H1 (cell line): Measurements from ENCODE around the gene GLCE. TPM values are rescaled to one million over a fixed set of nuclear protein-coding genes. Genes with fewer than 3 reads are reported as not detected.

Experiments used
- CTCF ChIA-PET: fragments of 300-600 bp; sonication (Branson Sonifier 250); formaldehyde crosslinking; loops from one replicate; lab custom pipeline; 2021; ENCODE audit not compliant: partially characterized antibody; lab: Charles Lee
- POLR2A ChIA-PET: fragments of 300-600 bp; sonication (Branson Sonifier 250); formaldehyde crosslinking; loops from one replicate; lab custom pipeline; 2021; ENCODE audit warnings: inconsistent platforms; ENCODE audit not compliant: partially characterized antibody; lab: Charles Lee
- DNase-seq, 2 experiments: peaks; one replicate each; pipeline versions ENCODE4 v3.0.0 to v3.0.0-alpha.2; 2010 to 2022; ENCODE audit warnings: low spot score in 2 of 2, low read depth in 1 of 2, mixed read lengths in 1 of 2
- FAIRE-seq: peaks from 2 replicates; lab custom pipeline; 2011; peaks lifted over from hg19 to GRCh38; lab: Jason Lieb, UNC
- H2AFZ ChIP-seq: 2 replicates; pipeline ENCODE4 v1.8.1; 2012; ENCODE audit warnings: low read length, inconsistent platforms
- H2AK5ac ChIP-seq: 2 replicates; pipeline ENCODE4 v1.6.1; 2013; ENCODE audit warnings: low read depth, low read length
- H2BK120ac ChIP-seq: replicated peaks from 2 replicates; pipeline ENCODE3; 2013; ENCODE audit warnings: low read depth, low read length, inconsistent platforms
- H2BK12ac ChIP-seq: 2 replicates; pipeline ENCODE4 v1.6.1; 2013; ENCODE audit warnings: low read depth, low read length
- H2BK15ac ChIP-seq: 2 replicates; pipeline ENCODE4 v1.6.1; 2013; ENCODE audit warnings: low read length
- H2BK20ac ChIP-seq: 2 replicates; pipeline ENCODE4 v1.6.1; 2013; ENCODE audit warnings: low read length
- H2BK5ac ChIP-seq: 2 replicates; pipeline ENCODE4 v1.6.1; 2013; ENCODE audit warnings: low read depth, low read length
- H3K14ac ChIP-seq: 2 replicates; pipeline ENCODE4 v1.6.1; 2013; ENCODE audit warnings: inconsistent platforms; ENCODE audit not compliant: insufficient read length
- H3K18ac ChIP-seq: 2 replicates; pipeline ENCODE4 v1.6.1; 2013; ENCODE audit warnings: low read length; ENCODE audit errors: extremely low read depth
- H3K23ac ChIP-seq: 2 replicates; pipeline ENCODE4 v1.6.1; 2013; ENCODE audit warnings: inconsistent platforms; ENCODE audit not compliant: insufficient read length
- H3K23me2 ChIP-seq: 2 replicates; pipeline ENCODE4 v1.6.1; 2013; ENCODE audit warnings: low read depth, low read length
- H3K27ac ChIP-seq: 2 replicates; pipeline ENCODE4 v1.6.1; 2011; ENCODE audit warnings: low read depth, low read length, inconsistent platforms
- H3K27me3 ChIP-seq, 4 experiments: replicated peaks in 1 of 4; 1 replicate in 1 of 4; 2 replicates in 3 of 4; pipeline versions ENCODE4 v1.6.1 to v1.8.1; 2011 to 2013; ENCODE audit warnings: low read length in 3 of 4, mild to moderate bottlenecking in 3 of 4, inconsistent platforms in 2 of 4, mixed read lengths in 2 of 4, moderate library complexity in 1 of 4; ENCODE audit not compliant: control insufficient read depth in 3 of 4, insufficient read depth in 3 of 4; ENCODE audit errors: extremely low read depth in 1 of 4
- H3K36me3 ChIP-seq, 4 experiments: 2 replicates each; pipeline versions ENCODE4 v1.6.1 to v1.8.1; 2011 to 2013; ENCODE audit warnings: mild to moderate bottlenecking in 4 of 4, low read length in 3 of 4, moderate library complexity in 2 of 4, control low read depth in 1 of 4, inconsistent platforms in 1 of 4; ENCODE audit not compliant: insufficient read depth in 4 of 4, control insufficient read depth in 2 of 4
- H3K4ac ChIP-seq: replicated peaks from 2 replicates; pipeline ENCODE3; 2013; ENCODE audit warnings: low read length, low read depth, mixed read lengths, inconsistent platforms; ENCODE audit not compliant: insufficient read length
- H3K4me1 ChIP-seq, 4 experiments: replicated peaks in 1 of 4; 1 replicate in 1 of 4; 2 replicates in 3 of 4; pipeline versions ENCODE4 v1.6.1 to v1.8.1; 2011 to 2013; ENCODE audit warnings: low read length in 3 of 4, inconsistent platforms in 2 of 4, mixed read lengths in 1 of 4; ENCODE audit not compliant: insufficient read depth in 4 of 4, control insufficient read depth in 3 of 4
- H3K4me2 ChIP-seq, 2 experiments: 2 replicates each; pipeline versions ENCODE4 v1.6.1 to v1.8.1; 2011 to 2013; ENCODE audit warnings: low read depth in 2 of 2, low read length in 2 of 2, control low read depth in 1 of 2, inconsistent platforms in 1 of 2, mild to moderate bottlenecking in 1 of 2; ENCODE audit not compliant: insufficient read depth in 1 of 2
- H3K4me3 ChIP-seq, 4 experiments: fragments of 200-600, 300-600 bp in 1 of 4; sonication (generic), shearing (Covaris generic), sonication (Bioruptor Twin) in 1 of 4; 2 replicates each; pipeline versions ENCODE4 v1.5.1 to v1.8.1; 2011 to 2016; ENCODE audit warnings: low read length in 4 of 4, low read depth in 3 of 4, control low read depth in 2 of 4, inconsistent platforms in 2 of 4, mild to moderate bottlenecking in 2 of 4, mixed read lengths in 1 of 4, moderate library complexity in 1 of 4; ENCODE audit not compliant: insufficient read depth in 2 of 4; ENCODE audit errors: extremely low read depth in 1 of 4
- H3K56ac ChIP-seq: replicated peaks from 2 replicates; pipeline ENCODE3; 2013; ENCODE audit warnings: low read depth, mild to moderate bottlenecking, mixed read lengths, low read length, inconsistent platforms; ENCODE audit not compliant: insufficient read length
- H3K79me1 ChIP-seq: 2 replicates; pipeline ENCODE4 v1.6.1; 2013; ENCODE audit warnings: low read depth, low read length, control low read depth
- H3K79me2 ChIP-seq, 2 experiments: 2 replicates each; pipeline versions ENCODE4 v1.6.1 to v1.8.1; 2012 to 2013; ENCODE audit warnings: low read length in 2 of 2, mild to moderate bottlenecking in 2 of 2, inconsistent platforms in 1 of 2; ENCODE audit not compliant: insufficient read depth in 2 of 2, control insufficient read depth in 1 of 2
- H3K9ac ChIP-seq, 4 experiments: replicated peaks in 1 of 4; 1 replicate in 1 of 4; 2 replicates in 3 of 4; pipeline versions ENCODE4 v1.6.1 to v1.8.1; 2011 to 2013; ENCODE audit warnings: low read depth in 3 of 4, low read length in 3 of 4, control low read depth in 2 of 4, mild to moderate bottlenecking in 2 of 4, moderate library complexity in 2 of 4, inconsistent platforms in 1 of 4; ENCODE audit errors: extremely low read depth in 1 of 4
- H3K9me3 ChIP-seq, 2 experiments: 2 replicates each; pipeline versions ENCODE4 v1.6.1 to v1.8.1; 2012 to 2013; ENCODE audit warnings: mild to moderate bottlenecking in 2 of 2, moderate library complexity in 2 of 2, control low read depth in 1 of 2, inconsistent platforms in 1 of 2, low read depth in 1 of 2, low read length in 1 of 2, mixed read lengths in 1 of 2; ENCODE audit not compliant: insufficient read depth in 2 of 2
- H4K20me1 ChIP-seq, 2 experiments: replicated peaks in 1 of 2; 2 replicates each; pipeline versions ENCODE3 to v1.8.1; 2011 to 2013; ENCODE audit warnings: inconsistent platforms in 2 of 2, low read length in 2 of 2, mild to moderate bottlenecking in 1 of 2; ENCODE audit not compliant: insufficient read depth in 2 of 2, control insufficient read depth in 1 of 2
- H4K5ac ChIP-seq: 2 replicates; pipeline ENCODE4 v1.6.1; 2013; ENCODE audit warnings: low read length, low read depth, mixed read lengths, inconsistent platforms; ENCODE audit not compliant: insufficient read length
- H4K8ac ChIP-seq: 2 replicates; pipeline ENCODE4 v1.8.0; 2013; ENCODE audit warnings: mild to moderate bottlenecking, moderate library complexity, low read length, inconsistent platforms; ENCODE audit not compliant: insufficient read depth; ENCODE audit errors: extremely low read depth
- H4K91ac ChIP-seq: replicated peaks from 2 replicates; pipeline ENCODE3; 2013; ENCODE audit warnings: low read length, mixed read lengths, inconsistent platforms; ENCODE audit not compliant: insufficient read length
- CREB1 ChIP-seq: IDR thresholded peaks from 2 replicates; pipeline ENCODE4 v1.6.1; 2012; ENCODE audit warnings: inconsistent platforms
- EP300 ChIP-seq, 2 experiments: IDR thresholded peaks; 1 replicate in 1 of 2; 2 replicates in 1 of 2; pipeline ENCODE4 v1.6.1; 2011 to 2012; ENCODE audit warnings: low read depth in 2 of 2, low read length in 2 of 2, mild to moderate bottlenecking in 2 of 2, borderline replicate concordance in 1 of 2, inconsistent platforms in 1 of 2, moderate library complexity in 1 of 2
- KDM1A ChIP-seq: fragments of 200-600, 300-600 bp; sonication (generic); IDR thresholded peaks from 2 replicates; pipeline ENCODE4 v1.7.1; 2016; ENCODE audit warnings: mild to moderate bottlenecking, low read length, borderline replicate concordance
- POLR2A ChIP-seq, 2 experiments: IDR thresholded peaks; 1 replicate in 1 of 2; 2 replicates in 1 of 2; pipeline ENCODE4 v1.6.1; 2011; ENCODE audit warnings: low read depth in 2 of 2, low read length in 2 of 2, mild to moderate bottlenecking in 2 of 2; ENCODE audit errors: control extremely low read depth in 1 of 2
- POLR2AphosphoS5 ChIP-seq: IDR thresholded peaks from 2 replicates; pipeline ENCODE4 v1.6.1; 2011; ENCODE audit warnings: low read depth, low read length
- POU5F1 ChIP-seq: IDR thresholded peaks from 2 replicates; pipeline ENCODE4 v1.6.1; 2011; ENCODE audit warnings: low read depth, mild to moderate bottlenecking, low read length, moderate library complexity
- RAD21 ChIP-seq, 2 experiments: IDR thresholded peaks in 1 of 2; conservative IDR thresholded peaks in 1 of 2; 2 replicates each; pipeline ENCODE4 v1.6.1; 2011; ENCODE audit warnings: low read depth in 2 of 2, low read length in 2 of 2, improper control_type of control experiment in 1 of 2, inconsistent platforms in 1 of 2, mild to moderate bottlenecking in 1 of 2, moderate library complexity in 1 of 2
- SIX5 ChIP-seq: IDR thresholded peaks from 2 replicates; pipeline ENCODE4 v1.6.1; 2011; ENCODE audit warnings: mild to moderate bottlenecking, low read depth, low read length
- SP2 ChIP-seq: IDR thresholded peaks from 2 replicates; pipeline ENCODE4 v1.6.1; 2012; ENCODE audit warnings: mild to moderate bottlenecking, low read length, inconsistent platforms
- SP4 ChIP-seq: IDR thresholded peaks from 2 replicates; pipeline ENCODE4 v1.6.1; 2012; ENCODE audit warnings: low read length, inconsistent platforms
- USF2 ChIP-seq: IDR thresholded peaks from 2 replicates; pipeline ENCODE4 v1.6.1; 2011; ENCODE audit warnings: low read length, improper control_type of control experiment
- YY1 ChIP-seq: IDR thresholded peaks from 2 replicates; pipeline ENCODE4 v1.6.1; 2011; ENCODE audit warnings: low read depth, mild to moderate bottlenecking, low read length
- WGBS, 2 experiments: shearing (Covaris generic) in 1 of 2; methylation state at CpG; one replicate each; pipeline versions ENCODE4 v1.1.6 to v1.1.7; 2013 to 2015; ENCODE audit warnings: low lambda C conversion rate in 2 of 2, mixed read lengths in 2 of 2, inconsistent platforms in 1 of 2, low coverage in 1 of 2, missing lambda C conversion rate in 1 of 2; ENCODE audit not compliant: insufficient replicate concordance in 2 of 2, insufficient coverage in 1 of 2, insufficient read length in 1 of 2; ENCODE audit errors: extremely low coverage in 1 of 2, missing lambda C conversion rate in 1 of 2; 5-methylcytosine and 5-hydroxymethylcytosine counted together
- polyA plus RNA-seq, 7 experiments: library from polyadenylated mRNA; depleted of rRNA in 3 of 7; stranded (reverse) in 5 of 7; unstranded in 2 of 7; fragments of >200 nt in 5 of 7; fragments of 200-250 nt in 2 of 7; gene quantifications; 1 replicate in 5 of 7; 2 replicates in 1 of 7; 4 replicates in 1 of 7; pipeline versions ENCODE4 v1.2.1 to v1.2.3, GENCODE V29; 2011 to 2013; ENCODE audit warnings: missing spikeins in 2 of 7, mixed read lengths in 2 of 7
- total RNA-seq: library from RNA; stranded (reverse); fragmentation: NEBNext Ultra II Directional; extraction: Animal tissue kit (Norgen Biotek cat#: 25700); gene quantifications from 2 replicates; pipeline ENCODE4 v1.2.1, GENCODE V29; 2021

GLCE gene
- total and polyA plus RNA-seq, 2 of the 8 experiments (the other 6 are each of a cell fraction or from before 2014, with no cell fraction given) = 17.1 to 22.7 TPM

- no peak overlapping the region for H3K14ac ChIP-seq
- H3K4me1 ChIP-seq = peaks cover 0 to 5% (median 2%) of the 10 kb centered on the region in 4 experiments; a peak in 5 of 7 replicates
- H3K79me1 ChIP-seq = no peaks in the 10 kb centered on the region
- FAIRE-seq (peak; percentile 19), DNase-seq (no peak)
- peaks cover 0 to 2% of the 10 kb centered on the region in 2 experiments for H4K20me1 ChIP-seq
- H4K8ac ChIP-seq = no peak overlapping the region
- no peak overlapping the region for H4K91ac ChIP-seq
- no peak overlapping the region for H3K56ac ChIP-seq
- WGBS, 2 experiments = 88% methylated on average over 7 of the region's 7 CpGs; no CpG with 5 or more reads in 1 of the 2 experiments
- H3K4ac ChIP-seq = no peak overlapping the region
- H3K4me2 ChIP-seq = no peak overlapping the region
- no peak overlapping the region for H3K18ac ChIP-seq
- no peak overlapping the region for H3K27ac ChIP-seq
- no peak overlapping the region for H2BK12ac ChIP-seq
- H3K9ac ChIP-seq = no peak overlapping the region
- H2AFZ ChIP-seq = no peak overlapping the region
- no peak overlapping the region for H4K5ac ChIP-seq
- H2AK5ac ChIP-seq = no peak overlapping the region
- H3K4me3 ChIP-seq = no peak overlapping the region
- no peak overlapping the region for H2BK20ac ChIP-seq
- H2BK15ac ChIP-seq = no peak overlapping the region
- H3K79me2 ChIP-seq = no peaks in the 10 kb centered on the region
- TF ChIP-seq CREB1 = no peak
- TF ChIP-seq EP300 (IDR thresholded peaks at IDR 0.05; ENCODE audit: borderline replicate concordance in 1 of 2, low read depth in 2 of 2, low read length in 2 of 2) = no peak
- no peak for TF ChIP-seq SIX5
- no peak for TF ChIP-seq USF2
- TF ChIP-seq RAD21 (IDR thresholded peaks at IDR 0.05 in 1 of 2, conservative IDR thresholded peaks at IDR 0.05 in 1 of 2; ENCODE audit: low read depth in 2 of 2, low read length in 2 of 2) = no peak
- TF ChIP-seq POLR2AphosphoS5 = no peak
- no peak for TF ChIP-seq SP4
- no peak for TF ChIP-seq SP2
- TF ChIP-seq POLR2A (IDR thresholded peaks at IDR 0.05; ENCODE audit: control extremely low read depth in 1 of 2, low read depth in 2 of 2, low read length in 2 of 2) = no peak
- no peak for TF ChIP-seq POU5F1
- TF ChIP-seq KDM1A = no peak
- TF ChIP-seq YY1 = no peak
- no peaks in the 10 kb centered on the region for H3K23me2 ChIP-seq
- H2BK5ac ChIP-seq = no peak overlapping the region
- no peaks in the 10 kb centered on the region for H3K36me3 ChIP-seq
- no peaks in the 10 kb centered on the region for H3K27me3 ChIP-seq
- POLR2A ChIA-PET = no interaction called here
- no peaks in the 10 kb centered on the region for H3K9me3 ChIP-seq
- H3K23ac ChIP-seq = no peak overlapping the region
- H2BK120ac ChIP-seq = no peak overlapping the region
- CTCF ChIA-PET = interaction anchor here (4.7 kb wide), 1 partner anchor 18 kb away, joined by 24 read pairs; no protein-coding TSS in a partner anchor
Observed at GRCh38 chr15:69320977-69321554, 160.6 kb downstream of the GLCE start.
